ENCODE results near the gene IRS2. TPM values are rescaled to one million over a fixed set of nuclear protein-coding genes. Genes with fewer than 3 reads are reported as not detected.

IRS2 gene
- total RNA-seq, 4 donors from 2014 or later: 52.6 to 114 (median 56.1) TPM

GRCh38 chr13:109722068-109722467, 64.3 kb downstream of the IRS2 start:
- H3K4me3 ChIP-seq (ENCODE audit: low read depth, poor library complexity, severe bottlenecking): no peak overlapping the region
- TF ChIP-seq, protein P1, sequence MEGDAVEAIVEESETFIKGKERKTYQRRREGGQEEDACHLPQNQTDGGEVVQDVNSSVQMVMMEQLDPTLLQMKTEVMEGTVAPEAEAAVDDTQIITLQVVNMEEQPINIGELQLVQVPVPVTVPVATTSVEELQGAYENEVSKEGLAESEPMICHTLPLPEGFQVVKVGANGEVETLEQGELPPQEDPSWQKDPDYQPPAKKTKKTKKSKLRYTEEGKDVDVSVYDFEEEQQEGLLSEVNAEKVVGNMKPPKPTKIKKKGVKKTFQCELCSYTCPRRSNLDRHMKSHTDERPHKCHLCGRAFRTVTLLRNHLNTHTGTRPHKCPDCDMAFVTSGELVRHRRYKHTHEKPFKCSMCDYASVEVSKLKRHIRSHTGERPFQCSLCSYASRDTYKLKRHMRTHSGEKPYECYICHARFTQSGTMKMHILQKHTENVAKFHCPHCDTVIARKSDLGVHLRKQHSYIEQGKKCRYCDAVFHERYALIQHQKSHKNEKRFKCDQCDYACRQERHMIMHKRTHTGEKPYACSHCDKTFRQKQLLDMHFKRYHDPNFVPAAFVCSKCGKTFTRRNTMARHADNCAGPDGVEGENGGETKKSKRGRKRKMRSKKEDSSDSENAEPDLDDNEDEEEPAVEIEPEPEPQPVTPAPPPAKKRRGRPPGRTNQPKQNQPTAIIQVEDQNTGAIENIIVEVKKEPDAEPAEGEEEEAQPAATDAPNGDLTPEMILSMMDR (IDR thresholded peaks at IDR 0.05): no peak
- TF ChIP-seq POLR2A (IDR thresholded peaks at IDR 0.05): no peak
- intact Hi-C loops (cut with DNase I; ENCODE audit: low total_unique reads): no loop called here
- 78 to 87% methylated on average over 3 to 6 of the region's 6 CpGs for WGBS, 2 donors
- no peak for DNase-seq (ENCODE audit: low spot score in 2 of 2)

GRCh38 chr13:109720758-109721184, 65.6 kb downstream of the IRS2 start:
- no peak overlapping the region for H3K4me3 ChIP-seq (ENCODE audit: low read depth, poor library complexity, severe bottlenecking)
- 64 to 76% methylated on average over 5 of the region's 5 CpGs for WGBS, 2 donors
- no peak for DNase-seq (ENCODE audit: low spot score in 2 of 2)
- intact Hi-C loops (cut with DNase I; ENCODE audit: low total_unique reads): no loop called here
- TF ChIP-seq POLR2A (IDR thresholded peaks at IDR 0.05): no peak
- TF ChIP-seq, protein P1 (IDR thresholded peaks at IDR 0.05): no peak

GRCh38 chr13:109719962-109720646, 66.3 kb downstream of the IRS2 start:
- no peak overlapping the region for H3K4me3 ChIP-seq (ENCODE audit: low read depth, poor library complexity, severe bottlenecking)
- 68 to 69% methylated on average over 7 of the region's 7 CpGs for WGBS, 2 donors
- intact Hi-C loops (cut with DNase I; ENCODE audit: low total_unique reads): no loop called here
- no peak for DNase-seq (ENCODE audit: low spot score in 2 of 2)
- TF ChIP-seq, protein P1 (IDR thresholded peaks at IDR 0.05): no peak
- no peak for TF ChIP-seq POLR2A (IDR thresholded peaks at IDR 0.05)

DNA sequence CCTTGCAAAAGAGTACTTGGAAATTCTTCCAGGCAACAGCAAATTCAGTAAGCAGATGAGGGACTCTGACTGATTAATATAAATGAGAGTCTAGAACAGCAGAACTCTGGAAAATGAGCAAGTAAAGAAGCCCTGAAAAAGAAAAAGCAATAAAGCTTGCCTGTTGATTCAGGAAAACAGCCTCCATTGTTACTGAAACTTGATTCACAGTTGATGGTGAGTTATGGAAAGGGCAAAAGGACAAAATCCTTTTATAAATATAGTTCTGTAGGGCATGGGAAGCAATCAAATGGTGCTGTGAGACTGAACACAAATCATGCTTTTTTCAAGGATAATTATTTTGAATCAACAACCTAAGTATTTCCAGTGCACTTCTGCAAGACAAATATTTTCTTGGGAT, 67.7 kb downstream of the IRS2 start:
- H3K4me3 ChIP-seq (ENCODE audit: low read depth, poor library complexity, severe bottlenecking): no peak overlapping the region
- intact Hi-C loops (cut with DNase I; ENCODE audit: low total_unique reads): no loop called here
- no peak for DNase-seq (ENCODE audit: low spot score in 2 of 2)
- no peak for TF ChIP-seq POLR2A (IDR thresholded peaks at IDR 0.05)
- TF ChIP-seq, protein P1 (IDR thresholded peaks at IDR 0.05): no peak

DNA sequence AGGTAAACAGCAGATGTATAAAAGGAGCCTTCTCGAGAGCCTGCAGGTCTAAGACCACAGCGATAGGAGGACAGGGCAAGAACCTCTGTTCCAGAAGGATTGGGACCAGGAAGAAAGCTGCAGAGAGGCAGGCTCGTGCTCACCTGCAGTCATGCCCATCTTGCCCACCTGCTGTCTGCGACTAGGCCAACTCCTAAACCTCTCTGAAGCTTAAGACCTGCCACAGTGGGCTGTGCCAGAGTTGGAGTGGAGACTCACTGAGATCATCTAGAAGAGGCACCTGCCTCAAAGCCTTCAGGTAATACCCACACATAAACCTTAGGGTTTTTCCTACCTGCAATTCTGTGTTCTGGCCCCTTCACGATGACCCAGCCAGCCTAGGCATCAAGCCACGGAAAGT, 68.7 kb downstream of the IRS2 start:
- intact Hi-C loops (cut with DNase I; ENCODE audit: low total_unique reads): no loop called here
- TF ChIP-seq, protein P1 (IDR thresholded peaks at IDR 0.05): no peak
- no peak for TF ChIP-seq POLR2A (IDR thresholded peaks at IDR 0.05)
- DNase-seq (ENCODE audit: low spot score in 2 of 2): no peak
- 93% methylated on average over 6 of the region's 6 CpGs for WGBS, 2 donors
- H3K4me3 ChIP-seq (ENCODE audit: low read depth, poor library complexity, severe bottlenecking): no peak overlapping the region

GRCh38 chr13:109715902-109716301, 70.5 kb downstream of the IRS2 start:
- H3K4me3 ChIP-seq (ENCODE audit: low read depth, poor library complexity, severe bottlenecking): no peak overlapping the region
- no peak for DNase-seq (ENCODE audit: low spot score in 2 of 2)
- intact Hi-C loops (cut with DNase I; ENCODE audit: low total_unique reads): no loop called here
- WGBS, 2 donors: 85 to 91% methylated on average over 1 of the region's 1 CpG
- no peak for TF ChIP-seq POLR2A (IDR thresholded peaks at IDR 0.05)
- TF ChIP-seq, protein P1 (IDR thresholded peaks at IDR 0.05): no peak
